DMS 273 treated with DMSO at 0.1 percent for 48 hours (cell line): ENCODE data around the gene HAGHL.
"Not testable (repeated sequence)": the region's sequence is repeated elsewhere in the genome, so short reads cannot be mapped to it uniquely, and the experiment has no call there.

ENCODE experiments used
- DNase-seq: peaks from one replicate; lab custom pipeline; 2025; lab: John Stamatoyannopoulos, UW

HAGHL gene

GRCh38 chr16:772959-773358 is 46.1 kb downstream of the HAGHL start:
- no peak for DNase-seq

- DNase-seq, result no peak
Measured at GRCh38 chr16:774086-775001, 47.4 kb downstream of the HAGHL start.

- no peak for DNase-seq
Measured at GRCh38 chr16:775236-775796, 48.4 kb downstream of the HAGHL start.

GRCh38 chr16:776298-776697 is 49.4 kb downstream of the HAGHL start:
- not testable (repeated sequence) for DNase-seq

- no peak for DNase-seq
Measured at GRCh38 chr16:776824-777223, 49.9 kb downstream of the HAGHL start.

GRCh38 chr16:777826-778225 is 50.9 kb downstream of the HAGHL start:
- no peak for DNase-seq

- no peak for DNase-seq
Measured at GRCh38 chr16:778447-778846, 51.5 kb downstream of the HAGHL start.

- no peak for DNase-seq
Measured at GRCh38 chr16:778909-779527, 52.1 kb downstream of the HAGHL start.
